Neural cell (in vitro differentiated cells): ENCODE data around the gene UPK1B. TPM values are rescaled to one million over a fixed set of nuclear protein-coding genes. Genes with fewer than 3 reads are reported as not detected.

Experiments
- H2AFZ ChIP-seq: fragments of 200-600, 300-800 bp; sonication (generic), shearing (Covaris generic); 2 replicates; pipeline ENCODE4 v1.6.0; 2014; ENCODE audit warnings: low read depth, mild to moderate bottlenecking, antibody characterized with exemption, low read length, moderate library complexity
- H3F3A ChIP-seq: fragments of 200-600 bp; shearing (Covaris generic); 2 replicates; pipeline ENCODE4 v1.6.1; 2016; ENCODE audit warnings: mild to moderate bottlenecking, moderate library complexity, mixed read lengths, antibody characterized with exemption, low read length; ENCODE audit not compliant: insufficient read depth, poor library complexity, severe bottlenecking
- H3K27ac ChIP-seq: fragments of 200-600, 300-800 bp; sonication (generic), shearing (Covaris generic); 2 replicates; pipeline ENCODE4 v1.5.1; 2014; ENCODE audit warnings: mild to moderate bottlenecking, low read length, moderate library complexity
- H3K27me3 ChIP-seq: fragments of 300-800, 200-600 bp; sonication (generic), shearing (Covaris generic); 2 replicates; pipeline ENCODE4 v1.6.0; 2014; ENCODE audit warnings: mild to moderate bottlenecking, low read depth, low read length, moderate library complexity; ENCODE audit not compliant: insufficient read depth
- H3K36me3 ChIP-seq: fragments of 300-800, 200-600 bp; sonication (generic), shearing (Covaris generic); 2 replicates; pipeline ENCODE4 v1.5.1; 2014; ENCODE audit warnings: mild to moderate bottlenecking, antibody characterized with exemption, low read length, moderate library complexity; ENCODE audit not compliant: insufficient read depth
- H3K4me2 ChIP-seq: fragments of 300-800, 200-600 bp; sonication (generic), shearing (Covaris generic); 2 replicates; pipeline ENCODE4 v1.6.0; 2014; ENCODE audit warnings: mild to moderate bottlenecking, low read length
- H3K4me3 ChIP-seq: fragments of 300-800, 200-600 bp; sonication (generic), shearing (Covaris generic); 2 replicates; pipeline ENCODE4 v1.5.1; 2014; ENCODE audit warnings: mild to moderate bottlenecking, low read length, moderate library complexity
- H3K79me2 ChIP-seq: fragments of 200-600 bp; shearing (Covaris generic); replicated peaks from 2 replicates; pipeline ENCODE4 v1.6.0; 2014; ENCODE audit warnings: mild to moderate bottlenecking, low read length, moderate library complexity; ENCODE audit not compliant: insufficient read depth
- H3K9ac ChIP-seq: fragments of 300-800, 200-600 bp; sonication (generic), shearing (Covaris generic); 2 replicates; pipeline ENCODE4 v1.6.1; 2016; ENCODE audit warnings: mild to moderate bottlenecking, low read length, mixed read lengths
- H3K9me2 ChIP-seq: fragments of 200-600 bp; shearing (Covaris generic); 2 replicates; pipeline ENCODE4 v1.6.1; 2016; ENCODE audit warnings: mild to moderate bottlenecking, low read length, mixed read lengths; ENCODE audit not compliant: insufficient read depth
- H3K9me3 ChIP-seq: fragments of 200-600, 300-800 bp; sonication (generic), shearing (Covaris generic); 2 replicates; pipeline ENCODE4 v1.6.1; 2016; ENCODE audit warnings: mild to moderate bottlenecking, mixed run types, low read length, moderate library complexity, mixed read lengths
- H4K20me1 ChIP-seq: fragments of 200-600 bp; shearing (Covaris generic); 2 replicates; pipeline ENCODE4 v1.6.1; 2016; ENCODE audit warnings: mild to moderate bottlenecking, mixed run types; ENCODE audit not compliant: insufficient read depth
- CTCF ChIP-seq: fragments of 450-650 bp; IDR thresholded peaks from 2 replicates; pipeline ENCODE4 v1.5.1; 2014; ENCODE audit warnings: antibody characterized with exemption, mild to moderate bottlenecking, moderate library complexity; ENCODE audit not compliant: poor library complexity, severe bottlenecking
- EP300 ChIP-seq: fragments of 450-650 bp; conservative IDR thresholded peaks from 2 replicates; pipeline ENCODE4 v1.6.1; 2014; ENCODE audit warnings: antibody characterized with exemption, mild to moderate bottlenecking, moderate library complexity; ENCODE audit not compliant: poor library complexity, severe bottlenecking
- EZH2 ChIP-seq: fragments of 200-600, 300-800 bp; shearing (Covaris generic), sonication (generic); IDR thresholded peaks from 2 replicates; pipeline ENCODE4 v1.6.1; 2014; ENCODE audit warnings: antibody characterized with exemption, low read length, borderline replicate concordance, mild to moderate bottlenecking; ENCODE audit not compliant: insufficient read depth, poor library complexity, severe bottlenecking
- MXI1 ChIP-seq: fragments of 450-650 bp; conservative IDR thresholded peaks from 2 replicates; pipeline ENCODE4 v1.6.1; 2014; ENCODE audit warnings: antibody characterized with exemption, mild to moderate bottlenecking; ENCODE audit not compliant: poor library complexity, severe bottlenecking
- POLR2AphosphoS5 ChIP-seq: IDR thresholded peaks from 2 replicates; pipeline ENCODE4 v1.6.1; 2012
- RAD21 ChIP-seq: fragments of 450-650 bp; conservative IDR thresholded peaks from 2 replicates; pipeline ENCODE4 v1.6.1; 2014; ENCODE audit warnings: antibody characterized with exemption, mild to moderate bottlenecking, moderate library complexity
- REST ChIP-seq: IDR thresholded peaks from 2 replicates; pipeline ENCODE4 v1.6.1; 2012; ENCODE audit warnings: borderline replicate concordance
- SMC3 ChIP-seq: fragments of 450-650 bp; conservative IDR thresholded peaks from 2 replicates; pipeline ENCODE4 v1.6.1; 2014; ENCODE audit warnings: antibody characterized with exemption, mild to moderate bottlenecking, moderate library complexity; ENCODE audit not compliant: poor library complexity
- TAF1 ChIP-seq: IDR thresholded peaks from 2 replicates; pipeline ENCODE4 v1.6.1; 2012; ENCODE audit warnings: low read depth
- polyA plus RNA-seq: library from polyadenylated mRNA; depleted of rRNA; stranded (reverse); fragments of >200 nt; gene quantifications from 2 replicates; pipeline ENCODE4 v1.2.3, GENCODE V29; 2014

UPK1B gene
- polyA plus RNA-seq, 1 donor from 2014 or later: not detected

GRCh38 chr3:119181765-119182164, 8.4 kb downstream of the UPK1B start:
- H3F3A ChIP-seq: no peaks in the 10 kb centered on the region
- no peaks in the 10 kb centered on the region for H3K27me3 ChIP-seq
- no peak overlapping the region for H2AFZ ChIP-seq
- no peak overlapping the region for H3K4me3 ChIP-seq
- H4K20me1 ChIP-seq: peaks cover 3% of the 10 kb centered on the region
- H3K79me2 ChIP-seq: no peaks in the 10 kb centered on the region
- H3K9me3 ChIP-seq: no peaks in the 10 kb centered on the region
- no peaks in the 10 kb centered on the region for H3K9me2 ChIP-seq
- H3K4me2 ChIP-seq: no peak overlapping the region
- no peak for TF ChIP-seq TAF1
- TF ChIP-seq REST: no peak
- no peak for TF ChIP-seq EP300
- no peak for TF ChIP-seq POLR2AphosphoS5
- TF ChIP-seq SMC3: no peak
- TF ChIP-seq MXI1: no peak
- no peak for TF ChIP-seq CTCF
- no peak for TF ChIP-seq EZH2
- TF ChIP-seq RAD21: no peak
- no peak overlapping the region for H3K27ac ChIP-seq
- no peak overlapping the region for H3K9ac ChIP-seq
- no peaks in the 10 kb centered on the region for H3K36me3 ChIP-seq

GRCh38 chr3:119184111-119184510, 10.7 kb downstream of the UPK1B start:
- Histone ChIP-seq H3K79me2 (no peaks in the 10 kb centered on the region), H3F3A (no peaks in the 10 kb centered on the region), H4K20me1 (no peaks in the 10 kb centered on the region), H3K9ac (no peak overlapping the region), H3K27me3 (no peaks in the 10 kb centered on the region), H3K36me3 (no peaks in the 10 kb centered on the region), H2AFZ (no peak overlapping the region), H3K27ac (no peak overlapping the region), H3K4me3 (no peak overlapping the region), H3K9me2 (no peaks in the 10 kb centered on the region), H3K9me3 (no peaks in the 10 kb centered on the region), H3K4me2 (no peak overlapping the region)
- no peak for TF ChIP-seq SMC3
- no peak for TF ChIP-seq EP300
- TF ChIP-seq EZH2: no peak
- TF ChIP-seq POLR2AphosphoS5: no peak
